BE2C (cell line): ENCODE measurements around the gene CORIN.

Experiments used
- DNase-seq: peaks from one replicate; pipeline ENCODE4 v3.0.0-alpha.2; 2020
- H3K27me3 ChIP-seq: fragments of 250-450 bp; sonication (Bioruptor Pico); 2 replicates; pipeline ENCODE4 v1.5.1; 2020; ENCODE audit warnings: mild to moderate bottlenecking
- H3K36me3 ChIP-seq: fragments of 250-450 bp; sonication (Bioruptor Pico); 2 replicates; pipeline ENCODE4 v1.5.1; 2020; ENCODE audit warnings: mild to moderate bottlenecking
- H3K4me1 ChIP-seq: fragments of 250-450 bp; sonication (Bioruptor Pico); 2 replicates; pipeline ENCODE4 v1.5.1; 2020
- H3K4me3 ChIP-seq: 2 replicates; pipeline ENCODE4 v1.5.1; 2011; ENCODE audit warnings: low read depth, low read length
- H3K9me3 ChIP-seq: fragments of 250-450 bp; sonication (Bioruptor Pico); 2 replicates; pipeline ENCODE4 v1.5.1; 2020
- TF ChIP-seq, protein P1 (sequence below): IDR thresholded peaks from 2 replicates; pipeline ENCODE4 v1.5.1; 2012; ENCODE audit warnings: mild to moderate bottlenecking, low read depth, low read length

CORIN gene

DNA sequence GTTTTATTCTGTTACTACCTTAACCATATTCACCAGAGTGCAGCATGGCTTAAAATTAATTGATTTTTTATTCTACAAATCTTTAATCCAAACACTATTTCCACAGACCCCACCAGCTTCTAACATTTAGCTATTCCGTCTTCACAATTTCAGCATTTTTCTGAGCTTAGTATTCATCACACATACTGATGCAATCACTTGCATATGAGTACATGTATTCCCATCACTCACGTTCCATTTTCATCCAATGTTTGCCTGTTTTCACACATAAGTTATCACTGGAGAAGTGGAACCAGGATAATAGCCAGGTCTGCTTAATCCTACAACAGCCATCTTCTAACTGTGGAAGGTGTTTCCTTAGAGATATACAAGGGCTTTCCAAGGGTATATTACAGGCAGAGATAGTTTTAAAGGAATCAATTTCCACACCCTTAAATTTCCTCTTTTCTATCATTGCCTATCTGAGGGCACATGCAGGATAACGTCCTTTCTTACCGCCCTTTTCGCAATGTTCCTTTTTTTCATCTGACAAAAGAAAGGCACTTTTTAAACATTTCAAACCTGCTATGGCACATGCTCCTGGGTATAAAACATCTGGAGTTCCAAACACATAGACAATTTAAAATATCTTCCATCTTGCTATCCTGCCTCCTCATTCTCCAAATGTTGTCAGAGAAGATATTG is 115.8 kb downstream of the CORIN start:
- no peak for DNase-seq
- TF ChIP-seq, protein P1, sequence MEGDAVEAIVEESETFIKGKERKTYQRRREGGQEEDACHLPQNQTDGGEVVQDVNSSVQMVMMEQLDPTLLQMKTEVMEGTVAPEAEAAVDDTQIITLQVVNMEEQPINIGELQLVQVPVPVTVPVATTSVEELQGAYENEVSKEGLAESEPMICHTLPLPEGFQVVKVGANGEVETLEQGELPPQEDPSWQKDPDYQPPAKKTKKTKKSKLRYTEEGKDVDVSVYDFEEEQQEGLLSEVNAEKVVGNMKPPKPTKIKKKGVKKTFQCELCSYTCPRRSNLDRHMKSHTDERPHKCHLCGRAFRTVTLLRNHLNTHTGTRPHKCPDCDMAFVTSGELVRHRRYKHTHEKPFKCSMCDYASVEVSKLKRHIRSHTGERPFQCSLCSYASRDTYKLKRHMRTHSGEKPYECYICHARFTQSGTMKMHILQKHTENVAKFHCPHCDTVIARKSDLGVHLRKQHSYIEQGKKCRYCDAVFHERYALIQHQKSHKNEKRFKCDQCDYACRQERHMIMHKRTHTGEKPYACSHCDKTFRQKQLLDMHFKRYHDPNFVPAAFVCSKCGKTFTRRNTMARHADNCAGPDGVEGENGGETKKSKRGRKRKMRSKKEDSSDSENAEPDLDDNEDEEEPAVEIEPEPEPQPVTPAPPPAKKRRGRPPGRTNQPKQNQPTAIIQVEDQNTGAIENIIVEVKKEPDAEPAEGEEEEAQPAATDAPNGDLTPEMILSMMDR: no peak
- Histone ChIP-seq H3K4me3 (no peak overlapping the region), H3K4me1 (no peaks in the 10 kb centered on the region), H3K27me3 (no peaks in the 10 kb centered on the region), H3K9me3 (no peaks in the 10 kb centered on the region), H3K36me3 (no peaks in the 10 kb centered on the region)

DNA sequence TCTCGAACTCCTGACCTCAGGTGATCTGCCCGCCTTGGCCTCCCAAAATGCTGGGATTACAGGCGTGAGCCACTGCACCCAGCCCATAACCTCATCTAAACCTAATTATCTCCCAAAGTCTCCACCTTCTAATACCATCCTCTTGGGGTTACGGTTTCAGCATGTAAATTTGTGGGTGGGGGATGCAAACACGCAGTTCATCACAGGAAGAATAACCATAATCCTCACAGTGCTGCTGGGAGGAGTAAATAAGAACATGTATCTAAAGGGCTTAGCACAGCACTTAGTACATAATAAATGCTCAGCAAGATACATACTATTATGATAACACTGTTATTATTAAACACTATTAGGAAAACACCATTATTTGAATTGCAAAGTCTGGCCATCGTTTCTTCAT is 116.4 kb downstream of the CORIN start:
- TF ChIP-seq, protein P1: no peak

DNA sequence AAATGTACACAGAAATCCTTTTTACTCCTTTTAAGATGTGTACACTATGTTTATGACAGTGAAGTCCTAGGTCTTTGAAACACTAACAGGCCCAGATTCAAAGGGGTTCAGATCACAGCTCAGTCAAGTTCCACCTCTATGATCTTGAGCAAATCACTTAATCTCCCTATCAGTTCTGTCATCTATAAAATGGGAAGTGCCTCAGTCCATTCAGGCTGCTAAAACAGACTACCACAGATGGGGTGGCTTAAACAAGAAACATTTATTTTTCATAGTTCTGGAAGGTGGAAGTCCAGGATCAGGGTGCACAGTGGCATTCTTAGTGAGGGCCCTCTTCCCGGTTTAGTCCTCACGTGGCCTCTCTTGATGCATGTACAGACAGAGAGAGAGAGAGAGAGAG is 117.1 kb downstream of the CORIN start:
- Histone ChIP-seq H3K36me3 (no peaks in the 10 kb centered on the region), H3K4me3 (no peak overlapping the region), H3K27me3 (no peaks in the 10 kb centered on the region), H3K9me3 (no peaks in the 10 kb centered on the region), H3K4me1 (no peaks in the 10 kb centered on the region)
- no peak for DNase-seq
- TF ChIP-seq, protein P1: no peak

More for the DNA sequence above, 116.4 kb downstream of the CORIN start:
- H3K9me3 ChIP-seq: no peaks in the 10 kb centered on the region
- H3K36me3 ChIP-seq: no peaks in the 10 kb centered on the region
- DNase-seq: no peak
- H3K27me3 ChIP-seq: no peaks in the 10 kb centered on the region
- H3K4me3 ChIP-seq: no peak overlapping the region
- no peaks in the 10 kb centered on the region for H3K4me1 ChIP-seq

DNA sequence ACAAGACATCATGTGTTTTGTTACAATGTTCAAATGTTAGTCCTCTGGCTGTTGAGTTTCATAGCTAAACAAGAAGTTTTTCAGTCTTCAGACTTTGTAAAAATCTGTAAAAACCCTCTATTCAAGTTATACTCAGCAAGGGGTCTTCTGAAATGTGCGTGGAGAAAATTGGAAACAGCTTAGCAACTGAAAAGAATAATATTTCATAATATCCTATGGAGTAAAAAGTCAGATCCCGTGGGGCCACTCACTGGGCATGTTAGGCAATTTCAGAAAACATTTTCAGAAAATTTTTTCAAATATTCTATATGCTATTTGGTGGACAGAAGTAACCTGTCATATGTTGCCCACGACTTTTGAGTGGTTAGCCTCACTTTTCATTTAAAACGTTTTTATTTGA is 118.3 kb downstream of the CORIN start:
- Histone ChIP-seq H3K4me1 (no peaks in the 10 kb centered on the region), H3K36me3 (no peaks in the 10 kb centered on the region), H3K27me3 (no peaks in the 10 kb centered on the region), H3K4me3 (no peak overlapping the region), H3K9me3 (no peaks in the 10 kb centered on the region)
- DNase-seq: no peak
- TF ChIP-seq, protein P1: no peak

DNA sequence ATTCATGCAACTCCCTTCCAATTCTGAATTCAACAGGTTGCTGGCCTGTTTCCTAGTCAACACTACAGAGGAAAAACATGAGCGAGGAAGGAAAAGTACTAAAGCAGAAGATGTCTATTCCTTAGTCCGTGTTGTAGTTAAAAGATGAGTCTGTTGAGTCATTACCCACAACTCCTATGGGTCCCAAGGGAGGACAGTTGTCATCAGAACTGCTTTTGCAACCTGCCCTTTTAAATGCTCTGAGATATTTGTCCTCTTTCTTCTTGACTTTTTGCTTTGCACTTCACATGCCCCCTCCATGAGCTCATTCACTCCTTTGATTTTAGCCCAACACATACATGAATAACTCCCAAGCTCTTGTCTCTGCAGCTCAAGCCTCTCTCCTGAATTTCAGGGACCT is 119.2 kb downstream of the CORIN start:
- Histone ChIP-seq H3K36me3 (no peaks in the 10 kb centered on the region), H3K9me3 (no peaks in the 10 kb centered on the region), H3K4me1 (no peaks in the 10 kb centered on the region), H3K27me3 (no peaks in the 10 kb centered on the region), H3K4me3 (no peak overlapping the region)
- TF ChIP-seq, protein P1: no peak
- DNase-seq: no peak

DNA sequence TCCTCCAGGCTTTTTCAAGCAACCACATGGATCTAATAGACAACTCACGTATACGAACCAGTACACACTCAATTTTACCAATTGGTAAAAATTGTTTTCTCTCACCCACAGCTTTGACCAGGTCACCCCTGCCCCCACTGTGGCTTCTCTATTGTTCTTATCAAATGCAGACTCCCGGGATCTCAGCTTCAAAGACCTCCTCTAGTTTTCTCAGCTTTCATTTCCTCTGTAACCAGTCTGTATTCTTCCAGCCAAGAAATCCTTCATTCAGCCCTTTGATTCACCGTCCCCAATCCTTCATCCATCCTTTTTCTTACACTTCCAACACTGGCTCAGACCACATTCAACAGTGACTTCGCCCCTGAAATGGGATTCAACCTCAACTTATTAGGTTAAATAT is 120.7 kb downstream of the CORIN start:
- H3K27me3 ChIP-seq: no peaks in the 10 kb centered on the region

More for the DNA sequence above, 120.7 kb downstream of the CORIN start:
- no peaks in the 10 kb centered on the region for H3K9me3 ChIP-seq
- no peak overlapping the region for H3K4me3 ChIP-seq
- H3K36me3 ChIP-seq: no peaks in the 10 kb centered on the region
- TF ChIP-seq, protein P1: no peak
- no peak for DNase-seq
- H3K4me1 ChIP-seq: no peaks in the 10 kb centered on the region
